GM23248 (cell line): ENCODE results near the gene MKS1. TPM values are rescaled to one million over a fixed set of nuclear protein-coding genes. Genes with fewer than 3 reads are reported as not detected.

ENCODE experiments used
- DNase-seq: peaks from one replicate; pipeline ENCODE4 v3.0.0-alpha.2; 2015
- H2AFZ ChIP-seq: fragments of 200-600 bp; sonication (generic); 2 replicates; pipeline ENCODE4 v1.6.1; 2016; ENCODE audit warnings: antibody characterized with exemption
- H3F3A ChIP-seq: fragments of 200-600 bp; sonication (generic); 2 replicates; pipeline ENCODE4 v1.6.1; 2016; ENCODE audit warnings: mild to moderate bottlenecking, antibody characterized with exemption, mixed run types; ENCODE audit not compliant: insufficient read depth
- H3K27ac ChIP-seq: fragments of 200-600 bp; sonication (generic); 2 replicates; pipeline ENCODE4 v1.5.1; 2016; ENCODE audit warnings: mild to moderate bottlenecking
- H3K27me3 ChIP-seq: fragments of 200-600 bp; sonication (generic); replicated peaks from 2 replicates; pipeline ENCODE4 v1.6.1; 2016; ENCODE audit warnings: mild to moderate bottlenecking; ENCODE audit not compliant: insufficient read depth
- H3K36me3 ChIP-seq: fragments of 200-600 bp; sonication (generic); 2 replicates; pipeline ENCODE4 v1.6.1; 2016; ENCODE audit warnings: low read depth, mild to moderate bottlenecking
- H3K4me1 ChIP-seq: fragments of 200-600 bp; sonication (generic); 2 replicates; pipeline ENCODE4 v1.6.1; 2016; ENCODE audit warnings: mild to moderate bottlenecking; ENCODE audit not compliant: insufficient read depth
- H3K4me2 ChIP-seq: fragments of 200-600 bp; sonication (generic); one replicate; pipeline ENCODE4 v1.6.1; 2016; ENCODE audit warnings: mild to moderate bottlenecking; ENCODE audit not compliant: unreplicated experiment
- H3K4me3 ChIP-seq: fragments of 200-600 bp; sonication (generic); 2 replicates; pipeline ENCODE4 v1.5.1; 2016; ENCODE audit warnings: mild to moderate bottlenecking
- H3K79me2 ChIP-seq: fragments of 200-600 bp; sonication (generic); 2 replicates; pipeline ENCODE4 v1.6.1; 2016; ENCODE audit warnings: mild to moderate bottlenecking; ENCODE audit not compliant: insufficient read depth
- H3K9ac ChIP-seq: fragments of 200-600 bp; sonication (generic); 2 replicates; pipeline ENCODE4 v1.6.1; 2016; ENCODE audit warnings: mild to moderate bottlenecking
- H3K9me2 ChIP-seq: fragments of 200-600 bp; sonication (generic); 2 replicates; pipeline ENCODE4 v1.6.1; 2016; ENCODE audit warnings: mixed run types, mild to moderate bottlenecking, moderate library complexity; ENCODE audit not compliant: insufficient read depth
- H3K9me3 ChIP-seq: fragments of 200-600 bp; sonication (generic); one replicate; pipeline ENCODE4 v1.6.1; 2017; ENCODE audit warnings: low read depth
- H4K20me1 ChIP-seq: fragments of 200-600 bp; sonication (generic); 2 replicates; pipeline ENCODE4 v1.6.0; 2016; ENCODE audit not compliant: insufficient read depth
- EZH2 ChIP-seq: fragments of 200-600 bp; sonication (generic); IDR thresholded peaks from 2 replicates; pipeline ENCODE4 v1.6.1; 2018; ENCODE audit warnings: antibody characterized with exemption, mild to moderate bottlenecking; ENCODE audit not compliant: insufficient read depth, poor library complexity, severe bottlenecking
- EZH2phosphoT487 ChIP-seq: fragments of 200-600 bp; sonication (generic); IDR thresholded peaks from 2 replicates; pipeline ENCODE4 v1.6.1; 2018; ENCODE audit warnings: antibody characterized with exemption, moderate library complexity, mild to moderate bottlenecking, low read depth; ENCODE audit not compliant: insufficient read depth
- WGBS, 2 experiments: methylation state at CpG; one replicate each; pipeline ENCODE4 v1.1.6; 2015 to 2017; ENCODE audit warnings: low lambda C conversion rate in 2 of 2, low coverage in 1 of 2; ENCODE audit errors: missing lambda C conversion rate in 2 of 2; 5-methylcytosine and 5-hydroxymethylcytosine counted together
- in situ Hi-C: fragments of 300-500 bp; cut with MboI; formaldehyde crosslinking; loops from 2 replicates; pipeline ENCODE4 v1.15.0; 2020
- polyA plus RNA-seq: library from polyadenylated mRNA; unstranded; fragments of >200 nt; fragmentation: Nextera tagmentation; extraction: Ambion mirVana; gene quantifications from 2 replicates; pipeline ENCODE4 v1.2.1, GENCODE V29; 2016
- total RNA-seq: library from RNA; depleted of rRNA; stranded (reverse); fragments of >200 nt; shearing (Covaris generic); gene quantifications from 2 replicates; pipeline ENCODE4 v1.2.3, GENCODE V29; 2014

MKS1 gene
- total and polyA plus RNA-seq, 2 experiments from 2014 or later: 14.1 to 15.3 TPM

- H3K36me3 ChIP-seq: no peaks in the 10 kb centered on the region
- no peaks in the 10 kb centered on the region for H4K20me1 ChIP-seq
- no peaks in the 10 kb centered on the region for H3K9me3 ChIP-seq
- H3K27ac ChIP-seq: no peak overlapping the region
- H3F3A ChIP-seq: no peaks in the 10 kb centered on the region
- no peak overlapping the region for H3K4me3 ChIP-seq
- H3K9me2 ChIP-seq: no peaks in the 10 kb centered on the region
- H3K27me3 ChIP-seq: peaks cover 63% of the 10 kb centered on the region
- H2AFZ ChIP-seq: no peak overlapping the region
- no peak overlapping the region for H3K9ac ChIP-seq
- in situ Hi-C loops: no loop called here
- no peak for TF ChIP-seq EZH2phosphoT487
- no peak for DNase-seq
- H3K79me2 ChIP-seq: no peaks in the 10 kb centered on the region
- H3K4me1 ChIP-seq: no peaks in the 10 kb centered on the region
- H3K4me2 ChIP-seq: no peak overlapping the region
- WGBS, 2 experiments: 70 to 74% methylated on average over 11 of the region's 11 CpGs
These were observed 43.1 kb upstream of the MKS1 start for GRCh38 chr17:58262149-58262548.

- no peaks in the 10 kb centered on the region for H3K36me3 ChIP-seq
- no peak overlapping the region for H3K4me3 ChIP-seq
- H3K9me2 ChIP-seq: no peaks in the 10 kb centered on the region
- no peaks in the 10 kb centered on the region for H3K4me1 ChIP-seq
- no peak overlapping the region for H3K27ac ChIP-seq
- in situ Hi-C loops: no loop called here
- no peak overlapping the region for H3K4me2 ChIP-seq
- H3K9ac ChIP-seq: no peak overlapping the region
- H2AFZ ChIP-seq: no peak overlapping the region
- H3K79me2 ChIP-seq: no peaks in the 10 kb centered on the region
- H4K20me1 ChIP-seq: no peaks in the 10 kb centered on the region
- peaks cover 34% of the 10 kb centered on the region for H3K27me3 ChIP-seq
- 0 to 4% methylated on average over 8 of the region's 8 CpGs for WGBS, 2 experiments
- H3F3A ChIP-seq: no peaks in the 10 kb centered on the region
- no peak for TF ChIP-seq EZH2phosphoT487
- TF ChIP-seq EZH2: no peak
- DNase-seq: no peak
- H3K9me3 ChIP-seq: no peaks in the 10 kb centered on the region
These were observed 35.7 kb upstream of the MKS1 start for GRCh38 chr17:58254803-58255202.

GRCh38 chr17:58253082-58253481 is 34.0 kb upstream of the MKS1 start:
- H2AFZ ChIP-seq: no peak overlapping the region
- no peaks in the 10 kb centered on the region for H3F3A ChIP-seq
- no peaks in the 10 kb centered on the region for H3K79me2 ChIP-seq
- peaks cover 28% of the 10 kb centered on the region for H3K27me3 ChIP-seq
- TF ChIP-seq EZH2 (no peak), EZH2phosphoT487 (no peak)
- no peak overlapping the region for H3K4me3 ChIP-seq
- H3K36me3 ChIP-seq: no peaks in the 10 kb centered on the region
- in situ Hi-C loops: no loop called here
- H3K27ac ChIP-seq: no peak overlapping the region
- H3K9me3 ChIP-seq: no peaks in the 10 kb centered on the region
- H3K9ac ChIP-seq: no peak overlapping the region
- no peaks in the 10 kb centered on the region for H3K9me2 ChIP-seq
- H4K20me1 ChIP-seq: no peaks in the 10 kb centered on the region
- WGBS, 2 experiments: 50 to 51% methylated on average over 3 of the region's 3 CpGs
- H3K4me1 ChIP-seq: no peaks in the 10 kb centered on the region
- DNase-seq: no peak
- H3K4me2 ChIP-seq: no peak overlapping the region

GRCh38 chr17:58252141-58252540 is 33.1 kb upstream of the MKS1 start:
- no peak overlapping the region for H3K27ac ChIP-seq
- no peaks in the 10 kb centered on the region for H3K9me3 ChIP-seq
- no peaks in the 10 kb centered on the region for H3K36me3 ChIP-seq
- H3K9ac ChIP-seq: no peak overlapping the region
- no peaks in the 10 kb centered on the region for H3F3A ChIP-seq
- in situ Hi-C loops: no loop called here
- no peak for DNase-seq
- peaks cover 21% of the 10 kb centered on the region for H3K27me3 ChIP-seq
- H3K4me2 ChIP-seq: no peak overlapping the region
- H2AFZ ChIP-seq: no peak overlapping the region
- WGBS, 2 experiments: 61 to 65% methylated on average over 9 of the region's 9 CpGs
- H3K4me1 ChIP-seq: no peaks in the 10 kb centered on the region
- no peaks in the 10 kb centered on the region for H4K20me1 ChIP-seq
- H3K4me3 ChIP-seq: no peak overlapping the region
- H3K9me2 ChIP-seq: no peaks in the 10 kb centered on the region
- H3K79me2 ChIP-seq: no peaks in the 10 kb centered on the region
- no peak for TF ChIP-seq EZH2
- no peak for TF ChIP-seq EZH2phosphoT487
